ENCODE data around the gene RMND5B. TPM values are rescaled to one million over a fixed set of nuclear protein-coding genes. Genes with fewer than 3 reads are reported as not detected.
A peak's percentile ranks its signal among the peaks of the same experiment; 100 is the strongest.
"Not testable (repeated sequence)": the region's sequence is repeated elsewhere in the genome, so short reads cannot be mapped to it uniquely, and the experiment has no call there.

The RMND5B gene
- polyA plus RNA-seq, 4 donors: 28.1 to 37.2 (median 31.5) TPM

- DNase-seq (ENCODE audit: low read depth in 4 of 4, low spot score in 3 of 4): no peak
These were observed 31.7 kb downstream of the RMND5B start for GRCh38 chr5:178162481-178162880.

- peak; percentile 63 to 74 (median 69) for DNase-seq (ENCODE audit: low read depth in 4 of 4, low spot score in 3 of 4)
These were observed 33.2 kb downstream of the RMND5B start for GRCh38 chr5:178163772-178164735.

GRCh38 chr5:178165581-178165980, 34.8 kb downstream of the RMND5B start:
- DNase-seq (ENCODE audit: low read depth in 4 of 4, low spot score in 3 of 4): no peak

- DNase-seq (ENCODE audit: low read depth in 4 of 4, low spot score in 3 of 4): no peak
These were observed 39.6 kb downstream of the RMND5B start for GRCh38 chr5:178170455-178170854.

- DNase-seq (ENCODE audit: low read depth in 4 of 4, low spot score in 3 of 4): no peak
These were observed 43.6 kb downstream of the RMND5B start for GRCh38 chr5:178174456-178174855.

- DNase-seq (ENCODE audit: low read depth in 4 of 4, low spot score in 3 of 4): no peak
These were observed 46.0 kb downstream of the RMND5B start for GRCh38 chr5:178176791-178177190.

GRCh38 chr5:178177569-178177968, 46.8 kb downstream of the RMND5B start:
- no peak for DNase-seq (ENCODE audit: low read depth in 4 of 4, low spot score in 3 of 4)

GRCh38 chr5:178180141-178180863, 49.5 kb downstream of the RMND5B start:
- DNase-seq (ENCODE audit: low read depth in 4 of 4, low spot score in 3 of 4): no peak

- DNase-seq (ENCODE audit: low read depth in 4 of 4, low spot score in 3 of 4): no peak
These were observed 51.5 kb downstream of the RMND5B start for GRCh38 chr5:178182158-178182876.

GRCh38 chr5:178186427-178186826, 55.6 kb downstream of the RMND5B start:
- DNase-seq (ENCODE audit: low read depth in 4 of 4, low spot score in 3 of 4): no peak

- no peak for DNase-seq (ENCODE audit: low read depth in 4 of 4, low spot score in 3 of 4)
These were observed 56.2 kb downstream of the RMND5B start, which contains the start of gene GMCL2 for GRCh38 chr5:178187014-178187413. Gene GMCL2 (minus strand): TSS chr5:178187371. CDS start chr5:178187299, 72 bp downstream.

- no peak for DNase-seq (ENCODE audit: low read depth in 4 of 4, low spot score in 3 of 4)
These were observed 58.6 kb downstream of the RMND5B start for GRCh38 chr5:178189433-178189832.

- DNase-seq (ENCODE audit: low read depth in 4 of 4, low spot score in 3 of 4): no peak
These were observed 60.8 kb downstream of the RMND5B start for GRCh38 chr5:178191661-178192060.

- no peak for DNase-seq (ENCODE audit: low read depth in 4 of 4, low spot score in 3 of 4)
These were observed 61.4 kb downstream of the RMND5B start for GRCh38 chr5:178192244-178192643.

GRCh38 chr5:178192787-178193186, 62.0 kb downstream of the RMND5B start:
- no peak for DNase-seq (ENCODE audit: low read depth in 4 of 4, low spot score in 3 of 4)

- DNase-seq (ENCODE audit: low read depth in 4 of 4, low spot score in 3 of 4): no peak
These were observed 62.5 kb downstream of the RMND5B start for GRCh38 chr5:178193251-178193809.

- no peak for DNase-seq (ENCODE audit: low read depth in 4 of 4, low spot score in 3 of 4)
These were observed 63.2 kb downstream of the RMND5B start for GRCh38 chr5:178194026-178194425.

GRCh38 chr5:178196281-178196812, 65.5 kb downstream of the RMND5B start:
- no peak for DNase-seq (ENCODE audit: low read depth in 4 of 4, low spot score in 3 of 4)

- DNase-seq (ENCODE audit: low read depth in 4 of 4, low spot score in 3 of 4): no peak
These were observed 66.2 kb downstream of the RMND5B start for GRCh38 chr5:178196986-178197385.

GRCh38 chr5:178198151-178198550, 67.3 kb downstream of the RMND5B start:
- not testable (repeated sequence) for DNase-seq (ENCODE audit: low read depth in 4 of 4, low spot score in 3 of 4)

Data from left renal pelvis (tissue), 4 donors.